GM10248 (cell line): ENCODE results near the gene PISD.

Experiments used
- CTCF ChIA-PET: fragments of 300-600 bp; sonication (Branson Sonifier 250); formaldehyde crosslinking; extraction: SDS; loops from one replicate; lab custom pipeline; 2021; ENCODE audit warnings: antibody characterized with exemption; lab: Yijun Ruan, JAX
- POLR2A ChIA-PET: fragments of 350-650 bp; sonication (Branson Sonifier 250); formaldehyde crosslinking; extraction: SDS; loops from one replicate; lab custom pipeline; 2020; ENCODE audit warnings: antibody characterized with exemption; lab: Yijun Ruan, JAX
- DNase-seq: peaks from one replicate; pipeline ENCODE4 v3.0.0; 2012; ENCODE audit errors: extremely low spot score
- TF ChIP-seq, protein P1 (sequence below): IDR thresholded peaks from 2 replicates; pipeline ENCODE4 v1.5.1; 2012; ENCODE audit warnings: mild to moderate bottlenecking, low read depth; ENCODE audit errors: extremely low read depth, missing control alignments, control extremely low read depth

PISD gene

DNA sequence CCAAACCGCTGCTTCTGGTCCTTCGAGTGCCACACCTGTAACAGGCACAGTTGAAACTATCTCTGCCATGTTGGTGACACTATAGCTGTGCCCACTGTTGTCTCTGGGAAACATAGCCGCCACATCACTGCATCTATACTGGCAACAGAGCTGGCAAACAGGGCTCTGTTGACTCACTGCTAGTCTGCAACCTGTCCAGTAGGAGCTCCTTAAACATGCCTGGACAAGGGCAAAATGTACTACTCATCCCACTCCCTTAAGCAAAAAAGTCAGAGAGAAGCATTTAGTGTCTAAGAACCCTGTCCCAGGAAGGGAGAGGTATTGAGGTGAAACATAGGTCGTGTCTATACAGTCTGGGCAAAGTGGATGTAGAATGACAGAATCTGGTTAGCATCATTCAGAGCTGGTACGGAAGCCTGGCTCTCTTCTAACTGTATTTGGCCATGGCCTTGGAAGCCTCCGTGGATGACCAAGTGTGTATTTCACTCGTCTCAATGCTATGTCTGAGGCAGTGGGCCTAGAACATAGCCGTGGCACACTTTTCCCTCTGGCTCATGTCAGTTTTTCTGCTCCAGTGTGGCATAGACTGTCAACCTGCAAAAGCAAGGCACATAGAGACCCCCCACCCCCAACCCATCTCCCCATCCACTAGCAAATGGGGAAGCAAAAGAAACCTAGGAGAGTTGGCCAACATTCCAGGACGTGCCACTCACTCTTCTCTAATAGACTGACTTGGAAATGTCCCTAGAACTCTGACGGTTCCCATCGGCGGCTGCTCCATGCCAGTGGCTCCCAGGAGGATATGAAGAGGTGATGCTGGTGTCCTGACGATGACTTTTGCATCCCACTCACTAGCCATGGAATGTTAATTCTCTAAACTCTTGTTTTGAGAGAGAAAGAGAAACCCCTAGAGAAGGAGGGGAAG lies 21.4 kb upstream of the PISD start:
- ChIA-PET POLR2A (no interaction called here), CTCF (interaction anchor here (0.9 to 3.4 kb wide), 5 partner anchors 11 to 29 kb away, joined by 3 to 21 read pairs (median 3); no protein-coding TSS in a partner anchor)
- TF ChIP-seq, protein P1, sequence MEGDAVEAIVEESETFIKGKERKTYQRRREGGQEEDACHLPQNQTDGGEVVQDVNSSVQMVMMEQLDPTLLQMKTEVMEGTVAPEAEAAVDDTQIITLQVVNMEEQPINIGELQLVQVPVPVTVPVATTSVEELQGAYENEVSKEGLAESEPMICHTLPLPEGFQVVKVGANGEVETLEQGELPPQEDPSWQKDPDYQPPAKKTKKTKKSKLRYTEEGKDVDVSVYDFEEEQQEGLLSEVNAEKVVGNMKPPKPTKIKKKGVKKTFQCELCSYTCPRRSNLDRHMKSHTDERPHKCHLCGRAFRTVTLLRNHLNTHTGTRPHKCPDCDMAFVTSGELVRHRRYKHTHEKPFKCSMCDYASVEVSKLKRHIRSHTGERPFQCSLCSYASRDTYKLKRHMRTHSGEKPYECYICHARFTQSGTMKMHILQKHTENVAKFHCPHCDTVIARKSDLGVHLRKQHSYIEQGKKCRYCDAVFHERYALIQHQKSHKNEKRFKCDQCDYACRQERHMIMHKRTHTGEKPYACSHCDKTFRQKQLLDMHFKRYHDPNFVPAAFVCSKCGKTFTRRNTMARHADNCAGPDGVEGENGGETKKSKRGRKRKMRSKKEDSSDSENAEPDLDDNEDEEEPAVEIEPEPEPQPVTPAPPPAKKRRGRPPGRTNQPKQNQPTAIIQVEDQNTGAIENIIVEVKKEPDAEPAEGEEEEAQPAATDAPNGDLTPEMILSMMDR: no peak
- no peak for DNase-seq

DNA sequence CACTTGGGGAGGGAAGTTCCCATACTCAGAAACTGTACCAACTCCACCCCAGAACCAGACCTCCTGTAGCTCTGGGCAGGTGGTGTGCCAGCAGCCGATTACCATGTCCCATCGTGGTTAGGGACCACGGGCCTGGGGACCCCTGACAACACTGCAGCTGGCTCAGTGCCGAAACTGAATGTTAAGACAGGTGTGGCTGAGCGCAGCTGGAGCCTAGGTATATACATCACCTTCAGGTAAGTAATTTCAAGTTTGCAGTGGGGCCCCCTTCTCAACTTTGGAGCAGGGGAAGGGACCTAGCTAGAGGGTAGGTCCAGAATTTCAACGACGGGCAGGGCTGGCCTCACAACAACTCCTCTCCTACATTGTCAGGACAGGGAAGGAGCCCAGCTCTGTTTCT lies 20.7 kb upstream of the PISD start:
- no peak for DNase-seq
- TF ChIP-seq, protein P1: no peak
- ChIA-PET CTCF (interaction anchor here (0.9 to 3.4 kb wide), 6 partner anchors 9 to 30 kb away, joined by 3 to 21 read pairs (median 4); no protein-coding TSS in a partner anchor), POLR2A (no interaction called here)

DNA sequence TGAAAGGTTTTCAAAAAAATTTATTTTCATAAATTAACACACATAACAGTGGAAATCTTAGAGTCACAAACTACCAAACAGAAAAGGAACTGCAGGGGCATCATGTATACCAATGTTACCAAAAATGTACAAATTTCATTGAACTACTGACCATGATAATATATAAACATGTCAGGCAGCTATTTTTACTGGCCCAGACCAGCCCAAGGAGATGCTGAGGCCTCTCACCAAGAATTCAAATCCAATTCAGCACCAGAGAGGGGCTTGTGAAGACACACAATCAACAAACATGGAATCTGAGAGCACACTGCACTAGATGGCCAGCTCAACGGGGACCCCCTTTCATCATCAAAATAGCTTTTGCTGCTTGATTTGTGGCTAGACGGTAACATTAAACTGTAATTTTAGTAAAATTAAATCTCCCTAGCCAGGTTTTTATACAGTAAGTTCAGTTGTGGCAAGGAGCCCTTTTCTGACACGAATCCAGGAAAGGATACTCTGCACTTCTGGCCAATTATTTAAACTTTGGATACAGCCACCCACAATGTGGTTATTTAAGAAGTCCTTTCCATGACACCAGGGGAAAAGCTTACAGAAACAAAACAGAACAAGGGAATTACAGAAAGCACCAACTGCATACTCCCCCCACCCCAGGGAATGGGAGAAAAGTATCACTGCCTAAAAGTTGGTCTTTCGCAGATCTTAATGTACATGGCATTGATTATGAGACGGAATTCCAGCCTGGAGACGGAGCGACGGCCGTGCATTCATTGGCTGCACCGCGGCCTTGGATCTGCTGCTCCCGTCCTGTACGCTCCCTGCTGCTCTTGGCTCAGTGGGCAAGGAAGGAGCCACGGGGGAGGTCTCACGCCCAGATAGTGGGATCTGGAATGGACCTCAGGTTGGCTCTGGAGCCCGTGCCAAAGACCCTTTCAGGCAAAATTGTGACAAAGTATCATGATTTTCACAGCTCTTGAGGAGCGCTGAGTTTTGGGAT lies 19.6 kb upstream of the PISD start:
- CTCF ChIA-PET: interaction anchor here (0.9 to 3.4 kb wide), 7 partner anchors 10 to 276 kb away, joined by 3 to 21 read pairs (median 4); no protein-coding TSS in a partner anchor
- POLR2A ChIA-PET: interaction anchor here (0.6 kb wide), 1 partner anchor 225 kb away, joined by 3 read pairs; no protein-coding TSS in a partner anchor
- no peak for DNase-seq

DNA sequence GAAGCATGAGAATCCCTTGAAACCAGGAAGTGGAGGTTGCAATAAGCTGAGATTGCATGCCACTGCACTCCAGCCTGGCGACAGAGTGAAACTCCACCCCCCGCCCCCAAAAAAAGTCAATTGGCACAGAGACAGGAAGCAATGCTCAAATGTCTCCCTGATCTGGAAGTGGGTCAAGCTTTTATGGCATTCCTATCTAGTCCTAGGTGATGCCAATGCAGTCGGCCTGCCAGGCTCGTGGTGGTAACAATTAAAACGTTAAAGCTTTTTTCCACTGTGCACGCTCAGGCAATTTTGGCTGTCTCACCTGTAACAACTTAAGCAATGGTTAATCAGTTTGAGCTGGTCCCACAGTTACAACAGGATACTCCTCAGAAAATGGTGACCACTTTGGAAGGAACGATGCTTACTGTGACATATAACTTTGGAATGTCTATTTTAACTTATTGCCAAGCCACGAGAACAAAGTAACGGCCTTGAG lies 18.9 kb upstream of the PISD start:
- TF ChIP-seq, protein P1: no peak
- ChIA-PET CTCF (interaction anchor here (1.1 to 3.4 kb wide), 5 partner anchors 10 to 277 kb away, joined by 3 to 21 read pairs (median 4); no protein-coding TSS in a partner anchor), POLR2A (interaction anchor here (0.6 kb wide), 1 partner anchor 226 kb away, joined by 3 read pairs; no protein-coding TSS in a partner anchor)
- no peak for DNase-seq

More for the DNA sequence above, 19.6 kb upstream of the PISD start:
- TF ChIP-seq, protein P1: no peak

DNA sequence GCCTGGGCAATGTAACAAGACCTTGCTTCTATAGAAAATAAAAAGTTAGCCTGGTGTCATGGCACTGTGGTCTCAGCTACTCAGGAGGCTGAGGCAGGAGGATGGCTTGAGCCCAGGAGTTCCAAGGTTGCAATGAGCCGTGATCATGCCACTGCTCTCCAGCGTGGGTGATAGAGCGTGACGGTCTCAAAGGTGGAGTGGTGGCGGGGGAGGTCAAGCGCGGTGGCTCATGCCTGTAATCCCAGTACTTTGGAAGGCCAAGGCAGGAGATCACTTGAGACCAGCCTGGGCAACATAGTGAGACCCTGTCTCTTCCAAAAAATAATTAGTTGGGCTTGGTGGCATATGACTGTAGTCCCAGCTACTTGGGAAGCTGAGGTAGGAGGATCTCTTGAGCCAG lies 16.7 kb upstream of the PISD start:
- POLR2A ChIA-PET: no interaction called here
- TF ChIP-seq, protein P1: no peak
- CTCF ChIA-PET: interaction anchor here (1.3 kb wide), 1 partner anchor 18 kb away, joined by 3 read pairs; no protein-coding TSS in a partner anchor
- no peak for DNase-seq
